ENCODE measurements around the gene SOX18.

GRCh38 chr20:64037199-64037497, 12.3 kb downstream of the SOX18 start:
- TF ChIP-seq CTCF (IDR thresholded peaks at IDR 0.05 in 4 of 5, conservative IDR thresholded peaks at IDR 0.05 in 1 of 5) (no peak), POLR2A (IDR thresholded peaks at IDR 0.05) (no peak)

Data from gastrocnemius medialis (tissue), 4 donors.